ENCODE data around the gene KCTD4. TPM values are rescaled to one million over a fixed set of nuclear protein-coding genes. Genes with fewer than 3 reads are reported as not detected.
A peak's percentile ranks its signal among the peaks of the same experiment; 100 is the strongest.

KCTD4 gene
- total RNA-seq, 8 experiments from 2014 or later, result 0.46 to 5.9 (median 1.2) TPM

- in situ Hi-C loops (cut with MboI; ENCODE audit: low pct_unique_long_range_greater_than_20kb in 2 of 9, low sequenced_read_pairs in 9 of 9, unreplicated experiment in 9 of 9), result no loop called here
- WGBS, 10 experiments, result 84 to 100% (median 95%) methylated on average over 4 to 7 of the region's 7 CpGs
- H3K4me3 ChIP-seq, result no peak overlapping the region
- no peak for ATAC-seq (replicated peaks in 6 of 8)
- no peak overlapping the region for H3K27ac ChIP-seq
- no peaks in the 10 kb centered on the region for H3K4me1 ChIP-seq (replicated peaks in 1 of 2)
Observed at GRCh38 chr13:45156565-45157361, 44.1 kb downstream of the KCTD4 start.

GRCh38 chr13:45149964-45150363 is 50.9 kb downstream of the KCTD4 start:
- no peak for ATAC-seq (replicated peaks in 6 of 8)
- WGBS, 10 experiments, result 40 to 100% (median 79%) methylated on average over 1 of the region's 1 CpG; no CpG with 5 or more reads in 2 of the 10 experiments
- no peak overlapping the region for H3K27ac ChIP-seq
- in situ Hi-C loops (cut with MboI; ENCODE audit: low pct_unique_long_range_greater_than_20kb in 2 of 9, low sequenced_read_pairs in 9 of 9, unreplicated experiment in 9 of 9), result no loop called here
- H3K4me1 ChIP-seq (replicated peaks in 1 of 2), result no peaks in the 10 kb centered on the region
- no peak overlapping the region for H3K4me3 ChIP-seq

DNA sequence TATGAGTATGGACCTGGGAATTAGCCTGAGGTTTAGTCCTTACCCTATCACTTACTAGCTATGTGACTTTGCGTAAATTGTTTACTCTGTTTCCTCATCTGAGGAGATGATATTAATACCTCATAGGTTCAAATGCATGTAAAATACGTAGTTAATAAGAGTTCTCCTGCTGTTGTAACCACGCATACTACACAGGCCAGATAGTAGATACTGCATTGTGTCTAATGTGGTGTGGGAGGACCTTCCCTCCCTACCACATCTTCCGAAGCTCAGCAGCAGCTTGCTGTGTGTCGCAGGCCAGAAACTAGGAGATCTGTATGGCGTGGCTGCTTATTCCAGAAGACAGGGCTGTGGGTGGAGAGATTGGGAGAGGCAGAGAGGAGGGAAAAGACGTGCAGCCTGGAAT is 57.5 kb downstream of the KCTD4 start:
- Histone ChIP-seq H3K27ac (no peak overlapping the region), H3K4me1 (replicated peaks in 1 of 2) (no peaks in the 10 kb centered on the region), H3K4me3 (no peak overlapping the region)
- 0 to 100% (median 86%) methylated on average over 1 to 6 of the region's 7 CpGs; no CpG with 5 or more reads in 3 of the 10 experiments for WGBS, 10 experiments
- peak in 1 of 8 experiments; percentile 61 for ATAC-seq (replicated peaks in 6 of 8)
- in situ Hi-C loops (cut with MboI; ENCODE audit: low pct_unique_long_range_greater_than_20kb in 2 of 9, low sequenced_read_pairs in 9 of 9, unreplicated experiment in 9 of 9), result no loop called here

Other genes with a start within 250 kb of the KCTD4 start
- gene NUFIP1, start 211.6 kb downstream of the KCTD4 start, total RNA-seq, result 1 to 10 TPM; 4.3 to 9.4 (median 7.4) TPM
- 10 to 100 TPM; 20.3 to 52.8 (median 31.4) TPM for gene GPALPP1, start 211.5 kb downstream of the KCTD4 start, total RNA-seq
- 10 to 100 TPM; 22.9 to 39.7 (median 33.4) TPM for gene GTF2F2, start 80.5 kb downstream of the KCTD4 start, total RNA-seq
- gene TPT1, start 140.1 kb upstream of the KCTD4 start, total RNA-seq, result 1,000 to 10,000 TPM; 2,187 to 4,186 (median 2,817) TPM
- 10 to 100 TPM in 3 of 8 experiments, 1 to 10 TPM in 5; 2.8 to 12.1 (median 6.6) TPM for gene SLC25A30, start 217.3 kb upstream of the KCTD4 start, total RNA-seq